ENCODE results near the gene NCOA7. TPM values are rescaled to one million over a fixed set of nuclear protein-coding genes. Genes with fewer than 3 reads are reported as not detected.

Gene NCOA7
- total and polyA plus RNA-seq, 3 donors from 2014 or later: 7.5 to 26.7 (median 18.9) TPM

DNA sequence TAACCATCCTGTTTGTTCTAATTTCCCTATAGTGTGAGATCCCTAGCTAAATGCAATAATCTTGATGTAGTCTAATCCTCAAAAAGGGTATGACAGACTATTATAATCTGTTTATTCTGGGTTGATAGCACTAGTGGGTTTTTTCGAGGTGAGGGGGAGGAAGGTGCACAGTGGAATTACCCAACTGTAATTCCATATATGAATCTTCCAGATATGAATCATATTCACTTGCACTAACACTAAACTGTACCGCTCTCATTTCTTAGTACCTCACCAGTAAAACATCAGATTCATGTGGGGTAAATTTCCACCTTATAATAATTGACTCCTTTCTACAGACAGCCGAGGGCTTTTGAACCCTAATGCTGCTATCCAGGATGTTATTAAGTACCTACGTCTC is 16.5 kb downstream of the NCOA7 start:
- Histone ChIP-seq H3K4me1 (peaks cover 13% of the 10 kb centered on the region), H3K27ac (no peak overlapping the region)

DNA sequence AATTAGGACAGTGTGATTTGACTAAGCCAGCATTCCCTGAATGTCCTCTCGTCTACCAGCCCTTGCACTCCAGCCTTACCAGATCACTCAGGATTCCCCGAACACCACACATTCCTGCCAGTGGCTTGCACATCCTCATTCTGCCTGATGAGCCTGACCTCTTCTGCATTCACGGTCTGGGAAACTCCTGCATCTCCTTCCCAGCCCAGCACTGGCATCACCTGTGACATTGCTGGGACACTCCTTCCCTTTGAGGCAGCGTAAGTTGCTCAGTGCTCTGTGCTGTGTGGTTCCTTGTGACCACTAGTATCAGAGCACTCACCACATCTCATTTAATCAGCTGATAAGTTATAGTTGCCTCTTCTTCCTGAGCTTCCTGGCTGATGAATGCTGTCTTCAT is 17.3 kb downstream of the NCOA7 start:
- Histone ChIP-seq H3K9me3 (no peaks in the 10 kb centered on the region), H3K36me3 (ENCODE audit: low read depth, missing control alignments) (no peaks in the 10 kb centered on the region), H3K4me3 (no peak overlapping the region), H3K4me1 (peaks cover 21% of the 10 kb centered on the region), H3K27me3 (no peaks in the 10 kb centered on the region), H3K27ac (no peak overlapping the region)
- TF ChIP-seq, protein P1, sequence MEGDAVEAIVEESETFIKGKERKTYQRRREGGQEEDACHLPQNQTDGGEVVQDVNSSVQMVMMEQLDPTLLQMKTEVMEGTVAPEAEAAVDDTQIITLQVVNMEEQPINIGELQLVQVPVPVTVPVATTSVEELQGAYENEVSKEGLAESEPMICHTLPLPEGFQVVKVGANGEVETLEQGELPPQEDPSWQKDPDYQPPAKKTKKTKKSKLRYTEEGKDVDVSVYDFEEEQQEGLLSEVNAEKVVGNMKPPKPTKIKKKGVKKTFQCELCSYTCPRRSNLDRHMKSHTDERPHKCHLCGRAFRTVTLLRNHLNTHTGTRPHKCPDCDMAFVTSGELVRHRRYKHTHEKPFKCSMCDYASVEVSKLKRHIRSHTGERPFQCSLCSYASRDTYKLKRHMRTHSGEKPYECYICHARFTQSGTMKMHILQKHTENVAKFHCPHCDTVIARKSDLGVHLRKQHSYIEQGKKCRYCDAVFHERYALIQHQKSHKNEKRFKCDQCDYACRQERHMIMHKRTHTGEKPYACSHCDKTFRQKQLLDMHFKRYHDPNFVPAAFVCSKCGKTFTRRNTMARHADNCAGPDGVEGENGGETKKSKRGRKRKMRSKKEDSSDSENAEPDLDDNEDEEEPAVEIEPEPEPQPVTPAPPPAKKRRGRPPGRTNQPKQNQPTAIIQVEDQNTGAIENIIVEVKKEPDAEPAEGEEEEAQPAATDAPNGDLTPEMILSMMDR (IDR thresholded peaks at IDR 0.05): no peak
- TF ChIP-seq POLR2A (IDR thresholded peaks at IDR 0.05): no peak
- DNase-seq: no peak
- intact Hi-C loops (cut with DNase I; ENCODE audit: low total_unique reads): no loop called here
- WGBS, 2 donors: 58 to 83% methylated on average over 4 of the region's 4 CpGs

More for the DNA sequence above, 16.5 kb downstream of the NCOA7 start:
- H3K9me3 ChIP-seq: no peaks in the 10 kb centered on the region
- intact Hi-C loops (cut with DNase I; ENCODE audit: low total_unique reads): no loop called here
- no peak overlapping the region for H3K4me3 ChIP-seq
- H3K36me3 ChIP-seq (ENCODE audit: low read depth, missing control alignments): no peaks in the 10 kb centered on the region
- 88 to 90% methylated on average over 4 of the region's 4 CpGs for WGBS, 2 donors
- no peak for TF ChIP-seq POLR2A (IDR thresholded peaks at IDR 0.05)
- TF ChIP-seq, protein P1 (IDR thresholded peaks at IDR 0.05): no peak
- DNase-seq: no peak
- H3K27me3 ChIP-seq: no peaks in the 10 kb centered on the region

DNA sequence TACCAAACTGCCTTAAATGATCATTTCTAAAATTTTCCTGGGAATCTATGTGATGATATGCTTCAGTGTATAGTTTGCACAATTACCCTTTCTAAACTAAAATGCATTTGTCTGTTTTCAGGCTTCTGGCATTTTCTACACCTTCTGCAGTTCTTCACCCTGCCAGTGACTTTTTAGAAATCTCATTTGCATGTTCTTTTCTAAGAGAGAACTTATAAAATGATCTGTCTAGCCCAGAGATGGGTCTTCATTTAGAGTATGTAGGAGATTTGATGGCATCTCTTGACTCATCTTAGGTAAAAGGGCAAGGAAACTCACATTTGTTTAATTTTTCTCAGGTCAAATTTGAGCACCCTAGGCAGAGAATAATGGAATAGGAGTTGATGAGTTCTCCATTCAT is 17.8 kb downstream of the NCOA7 start:
- no peaks in the 10 kb centered on the region for H3K36me3 ChIP-seq (ENCODE audit: low read depth, missing control alignments)
- no peak for DNase-seq
- TF ChIP-seq POLR2A (IDR thresholded peaks at IDR 0.05): no peak
- TF ChIP-seq, protein P1 (IDR thresholded peaks at IDR 0.05): no peak
- no peaks in the 10 kb centered on the region for H3K27me3 ChIP-seq
- no peaks in the 10 kb centered on the region for H3K9me3 ChIP-seq
- no peak overlapping the region for H3K4me3 ChIP-seq
- no peak overlapping the region for H3K27ac ChIP-seq
- intact Hi-C loops (cut with DNase I; ENCODE audit: low total_unique reads): no loop called here
- H3K4me1 ChIP-seq: peaks cover 22% of the 10 kb centered on the region

DNA sequence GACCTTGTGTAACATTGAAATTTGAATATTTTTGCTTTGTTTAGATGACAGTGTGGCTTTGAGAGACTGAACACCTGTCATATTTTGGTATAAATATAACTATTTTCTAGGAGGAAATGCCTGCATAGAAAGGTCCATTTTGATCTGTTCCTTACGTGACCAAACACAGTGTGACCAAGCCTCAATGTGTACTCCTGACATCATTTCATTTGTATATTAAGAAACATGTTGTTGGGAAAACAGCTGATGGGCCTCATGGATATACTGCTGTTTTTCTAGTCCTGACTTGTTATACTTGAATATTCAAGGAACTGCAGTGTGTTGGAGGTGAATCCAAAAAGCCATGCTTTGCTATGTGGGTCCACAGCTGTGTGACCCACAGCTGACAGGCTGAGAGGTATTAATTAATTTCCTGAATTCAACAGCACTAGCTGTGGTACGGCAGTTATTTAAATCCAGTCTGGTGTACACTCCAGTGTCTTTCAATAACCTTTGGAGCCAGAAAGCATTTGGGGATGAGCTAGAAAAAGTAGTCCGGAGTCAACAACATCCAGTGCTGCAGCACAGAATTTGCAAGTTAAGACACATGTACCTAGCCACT is 18.9 kb downstream of the NCOA7 start:
- H3K4me3 ChIP-seq: no peak overlapping the region
- H3K36me3 ChIP-seq (ENCODE audit: low read depth, missing control alignments): no peaks in the 10 kb centered on the region
- no peaks in the 10 kb centered on the region for H3K9me3 ChIP-seq
- no peak for TF ChIP-seq POLR2A (IDR thresholded peaks at IDR 0.05)
- TF ChIP-seq, protein P1 (IDR thresholded peaks at IDR 0.05): no peak
- H3K27ac ChIP-seq: no peak overlapping the region
- intact Hi-C loops (cut with DNase I; ENCODE audit: low total_unique reads): no loop called here
- no peaks in the 10 kb centered on the region for H3K27me3 ChIP-seq
- no peak for DNase-seq
- 79 to 95% methylated on average over 3 of the region's 3 CpGs for WGBS, 2 donors
- peaks cover 28% of the 10 kb centered on the region for H3K4me1 ChIP-seq

DNA sequence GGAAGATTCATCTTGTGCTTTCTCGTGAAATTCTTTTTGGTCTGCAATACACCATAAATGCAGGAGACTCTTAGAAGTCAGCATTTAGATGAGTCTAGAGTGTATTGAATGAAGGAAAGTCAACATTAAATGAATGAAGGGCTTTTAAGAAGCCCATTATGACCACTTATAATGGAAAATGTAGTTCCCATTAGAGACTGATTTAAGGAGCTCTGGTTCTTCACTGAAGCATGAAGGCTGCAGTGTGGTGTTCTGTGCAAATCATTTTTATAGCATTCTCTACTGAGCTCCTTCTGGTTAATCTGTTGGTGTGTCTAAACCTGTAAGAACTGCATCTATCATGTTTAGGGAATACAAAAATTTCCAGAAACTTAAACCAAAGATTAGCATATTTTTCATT is 19.7 kb downstream of the NCOA7 start:
- H3K9me3 ChIP-seq: no peaks in the 10 kb centered on the region
- no peaks in the 10 kb centered on the region for H3K36me3 ChIP-seq (ENCODE audit: low read depth, missing control alignments)
- TF ChIP-seq, protein P1 (IDR thresholded peaks at IDR 0.05): no peak
- no peak for TF ChIP-seq POLR2A (IDR thresholded peaks at IDR 0.05)
- no peak overlapping the region for H3K4me3 ChIP-seq
- intact Hi-C loops (cut with DNase I; ENCODE audit: low total_unique reads): no loop called here
- no peak for DNase-seq
- WGBS, 2 donors: 72 to 85% methylated on average over 1 of the region's 1 CpG
- no peak overlapping the region for H3K27ac ChIP-seq
- peaks cover 32% of the 10 kb centered on the region for H3K4me1 ChIP-seq
- no peaks in the 10 kb centered on the region for H3K27me3 ChIP-seq

All from testis (tissue), 3 donors.